IMR-90 (cell line): ENCODE measurements around the gene KLHL29. TPM values are rescaled to one million over a fixed set of nuclear protein-coding genes. Genes with fewer than 3 reads are reported as not detected.

Experiments
- ATAC-seq: fragments of 200-7000 bp; cut with Tn5 transposase; 2 replicates; pipeline ENCODE4 v1.9.1; 2020; ENCODE audit warnings: low read depth, mild to moderate bottlenecking, moderate library complexity
- BruUV-seq: library from RNA; stranded (reverse); fragments of 400-500 nt; replicated peaks from 2 replicates; lab custom pipeline; 2021; lab: Mats Ljungman, UMichigan
- CTCF ChIA-PET: fragments of 300-600 bp; formaldehyde crosslinking; extraction: SDS; loops from one replicate; lab custom pipeline; 2021; ENCODE audit warnings: antibody characterized with exemption; lab: Yijun Ruan, JAX
- POLR2A ChIA-PET: fragments of 300-600 bp; sonication (Branson Sonifier 250); formaldehyde crosslinking; loops from one replicate; lab custom pipeline; 2022; ENCODE audit warnings: antibody characterized with exemption; ENCODE audit not compliant: unreplicated experiment; lab: Charles Lee
- DNase-seq: peaks from one replicate; pipeline ENCODE4 v3.0.0; 2013
- H2AFZ ChIP-seq: replicated peaks from 2 replicates; pipeline ENCODE3; 2013; ENCODE audit warnings: low read length, mild to moderate bottlenecking; ENCODE audit not compliant: poor library complexity
- H2AK5ac ChIP-seq: 2 replicates; pipeline ENCODE4 v1.6.1; 2013; ENCODE audit warnings: low read depth, low read length, inconsistent platforms
- H2AK9ac ChIP-seq: replicated peaks from 2 replicates; pipeline ENCODE3; 2013; ENCODE audit warnings: mild to moderate bottlenecking, low read depth, low read length, moderate library complexity; ENCODE audit not compliant: poor library complexity
- H2BK120ac ChIP-seq: 2 replicates; pipeline ENCODE4 v1.6.1; 2013; ENCODE audit warnings: low read depth, low read length, inconsistent platforms
- H2BK15ac ChIP-seq: 3 replicates; pipeline ENCODE4 v1.6.1; 2013; ENCODE audit warnings: low read depth, low read length, inconsistent platforms
- H2BK20ac ChIP-seq: 2 replicates; pipeline ENCODE4 v1.6.1; 2013; ENCODE audit warnings: low read depth, mild to moderate bottlenecking, inconsistent platforms, low read length, moderate library complexity
- H2BK5ac ChIP-seq: 2 replicates; pipeline ENCODE4 v1.6.1; 2013; ENCODE audit warnings: mild to moderate bottlenecking, low read depth, low read length, inconsistent platforms; ENCODE audit not compliant: poor library complexity, severe bottlenecking
- H3K14ac ChIP-seq: replicated peaks from 2 replicates; pipeline ENCODE4 v1.6.1; 2013; ENCODE audit warnings: low read depth, low read length, inconsistent platforms
- H3K18ac ChIP-seq: 2 replicates; pipeline ENCODE4 v1.6.1; 2013; ENCODE audit warnings: low read depth, low read length, control low read depth
- H3K23ac ChIP-seq: 2 replicates; pipeline ENCODE4 v1.6.1; 2013; ENCODE audit warnings: low read depth, low read length, inconsistent platforms
- H3K27ac ChIP-seq: 2 replicates; pipeline ENCODE4 v1.5.1; 2013; ENCODE audit warnings: mild to moderate bottlenecking, control low read depth, low read length; ENCODE audit not compliant: insufficient read depth
- H3K27me3 ChIP-seq: 2 replicates; pipeline ENCODE4 v1.6.1; 2013; ENCODE audit warnings: low read length; ENCODE audit not compliant: control insufficient read depth, insufficient read depth
- H3K36me3 ChIP-seq: 2 replicates; pipeline ENCODE4 v1.6.1; 2013; ENCODE audit warnings: low read length, mixed read lengths; ENCODE audit not compliant: control insufficient read depth, insufficient read depth
- H3K4ac ChIP-seq: 2 replicates; pipeline ENCODE4 v1.6.1; 2013; ENCODE audit warnings: low read depth, low read length, inconsistent platforms
- H3K4me1 ChIP-seq: 2 replicates; pipeline ENCODE4 v1.6.1; 2013; ENCODE audit warnings: low read length, mixed read lengths; ENCODE audit not compliant: control insufficient read depth, insufficient read depth
- H3K4me2 ChIP-seq: 2 replicates; pipeline ENCODE4 v1.6.1; 2013; ENCODE audit warnings: low read depth, mild to moderate bottlenecking, control low read depth, low read length, moderate library complexity
- H3K4me3 ChIP-seq: 2 replicates; pipeline ENCODE4 v1.5.1; 2013; ENCODE audit warnings: low read depth, mild to moderate bottlenecking, control low read depth, low read length, moderate library complexity; ENCODE audit not compliant: insufficient read depth
- H3K56ac ChIP-seq: 2 replicates; pipeline ENCODE4 v1.6.1; 2013; ENCODE audit warnings: low read length, inconsistent platforms; ENCODE audit not compliant: insufficient read depth; ENCODE audit errors: extremely low read depth
- H3K79me1 ChIP-seq, 2 experiments: 2 replicates each; pipeline ENCODE4 v1.6.1; 2013; ENCODE audit warnings: low read length in 2 of 2, inconsistent platforms in 1 of 2, low read depth in 1 of 2
- H3K9ac ChIP-seq: 2 replicates; pipeline ENCODE4 v1.6.1; 2013; ENCODE audit warnings: low read depth, low read length, control low read depth
- H3K9me1 ChIP-seq: 2 replicates; pipeline ENCODE4 v1.6.1; 2013; ENCODE audit warnings: low read length, inconsistent platforms; ENCODE audit not compliant: insufficient read depth
- H3K9me3 ChIP-seq: 2 replicates; pipeline ENCODE4 v1.6.1; 2013; ENCODE audit warnings: low read length; ENCODE audit not compliant: control insufficient read depth, insufficient read depth
- H4K20me1 ChIP-seq: 2 replicates; pipeline ENCODE4 v1.6.1; 2013; ENCODE audit warnings: low read length, inconsistent platforms; ENCODE audit not compliant: insufficient read depth
- H4K5ac ChIP-seq: 2 replicates; pipeline ENCODE4 v1.6.1; 2013; ENCODE audit warnings: mild to moderate bottlenecking, low read depth, low read length, control low read depth
- H4K8ac ChIP-seq, 2 experiments: 2 replicates each; pipeline ENCODE4 v1.6.1; 2013; ENCODE audit warnings: low read depth in 2 of 2, low read length in 2 of 2, control low read depth in 1 of 2, inconsistent platforms in 1 of 2
- H4K91ac ChIP-seq: 2 replicates; pipeline ENCODE4 v1.6.1; 2013; ENCODE audit warnings: low read depth, low read length, inconsistent platforms; ENCODE audit not compliant: insufficient read depth
- BHLHE40 ChIP-seq: fragments of 150-350 bp; IDR thresholded peaks from 2 replicates; pipeline ENCODE4 v1.6.1; 2016; ENCODE audit warnings: mild to moderate bottlenecking, low read depth, low read length
- CEBPB ChIP-seq: IDR thresholded peaks from 2 replicates; pipeline ENCODE4 v1.6.1; 2012; ENCODE audit warnings: low read depth, low read length, improper control_type of control experiment
- CHD1 ChIP-seq: IDR thresholded peaks from 2 replicates; pipeline ENCODE4 v1.6.1; 2012; ENCODE audit warnings: low read depth, low read length, improper control_type of control experiment
- FOS ChIP-seq: fragments of 150-350 bp; IDR thresholded peaks from 2 replicates; pipeline ENCODE4 v1.6.1; 2016; ENCODE audit warnings: low read depth, low read length
- MAFK ChIP-seq: IDR thresholded peaks from 2 replicates; pipeline ENCODE4 v1.6.1; 2012; ENCODE audit warnings: low read depth, low read length, improper control_type of control experiment
- MAZ ChIP-seq: IDR thresholded peaks from 2 replicates; pipeline ENCODE4 v1.6.1; 2012; ENCODE audit warnings: low read depth, mild to moderate bottlenecking, low read length, improper control_type of control experiment, moderate library complexity, borderline replicate concordance
- MXI1 ChIP-seq: IDR thresholded peaks from 2 replicates; pipeline ENCODE4 v1.6.1; 2012; ENCODE audit warnings: low read depth, mild to moderate bottlenecking, low read length, moderate library complexity, borderline replicate concordance
- NFE2L2 ChIP-seq: fragments of 150-350 bp; IDR thresholded peaks from 2 replicates; pipeline ENCODE4 v1.6.1; 2016; ENCODE audit warnings: low read depth, mild to moderate bottlenecking, low read length
- POLR2A ChIP-seq: IDR thresholded peaks from 2 replicates; pipeline ENCODE4 v1.6.1; 2012; ENCODE audit warnings: mild to moderate bottlenecking, low read depth, low read length
- RAD21 ChIP-seq: IDR thresholded peaks from 2 replicates; pipeline ENCODE4 v1.6.1; 2012; ENCODE audit warnings: low read length, improper control_type of control experiment
- RCOR1 ChIP-seq: IDR thresholded peaks from 2 replicates; pipeline ENCODE4 v1.6.1; 2012; ENCODE audit warnings: mild to moderate bottlenecking, low read length, improper control_type of control experiment; ENCODE audit not compliant: insufficient replicate concordance
- RFX5 ChIP-seq: IDR thresholded peaks from 2 replicates; pipeline ENCODE4 v1.8.0; 2012; ENCODE audit warnings: low read depth, mild to moderate bottlenecking, low read length, moderate library complexity
- WGBS, 2 experiments: methylation state at CpG; one replicate each; pipeline versions ENCODE4 v1.1.5 to v1.1.7; 2013; ENCODE audit warnings: missing lambda C conversion rate in 2 of 2; ENCODE audit not compliant: insufficient read length in 1 of 2; ENCODE audit errors: extremely low coverage in 2 of 2; 5-methylcytosine and 5-hydroxymethylcytosine counted together
- dilution Hi-C: fragments of 300-500 bp; cut with HindIII; formaldehyde crosslinking; loops from one replicate; pipeline ENCODE4 v1.14.3; 2018; ENCODE audit warnings: low sequenced_read_pairs; ENCODE audit not compliant: unreplicated experiment
- in situ Hi-C: fragments of 300-500 bp; cut with MboI; formaldehyde crosslinking; loops from 3 replicates; pipeline ENCODE4 v1.14.3; 2019; ENCODE audit warnings: low sequenced_read_pairs, inconsistent platforms, mixed read lengths
- intact Hi-C: fragments of 100-400 bp; cut with micrococcal nuclease; formaldehyde crosslinking; loops from 2 replicates; pipeline ENCODE4 v1.10.0; 2022
- polyA plus RNA-seq, 3 experiments: library from polyadenylated mRNA; depleted of rRNA; stranded (reverse); fragments of >200 nt; gene quantifications; 2 replicates each; pipeline ENCODE4 v1.2.3, GENCODE V29; 2012; ENCODE audit warnings: low replicate concordance in 1 of 3
- total RNA-seq: library from RNA; depleted of rRNA; stranded (reverse); fragments of >200 nt; gene quantifications from 2 replicates; pipeline ENCODE4 v1.2.3, GENCODE V29; 2012
- TF ChIP-seq, protein P1 (sequence below): conservative IDR thresholded peaks from 2 replicates; pipeline ENCODE4 v1.5.1; 2012; ENCODE audit warnings: mild to moderate bottlenecking, low read depth, low read length, improper control_type of control experiment
- TF ChIP-seq, protein P2 (sequence below): fragments of 150-350 bp; IDR thresholded peaks from 2 replicates; pipeline ENCODE4 v1.6.1; 2016; ENCODE audit warnings: low read depth, mild to moderate bottlenecking, low read length, moderate library complexity, borderline replicate concordance
- TF ChIP-seq, protein P3 (sequence below): fragments of 150-350 bp; IDR thresholded peaks from 2 replicates; pipeline ENCODE4 v1.6.1; 2017; ENCODE audit warnings: mild to moderate bottlenecking, antibody characterized with exemption, low read length, low read depth

KLHL29 gene
- total and polyA plus RNA-seq, 2 of the 4 experiments (the other 2 are of a cell fraction): 2.0 to 8.0 TPM

DNA sequence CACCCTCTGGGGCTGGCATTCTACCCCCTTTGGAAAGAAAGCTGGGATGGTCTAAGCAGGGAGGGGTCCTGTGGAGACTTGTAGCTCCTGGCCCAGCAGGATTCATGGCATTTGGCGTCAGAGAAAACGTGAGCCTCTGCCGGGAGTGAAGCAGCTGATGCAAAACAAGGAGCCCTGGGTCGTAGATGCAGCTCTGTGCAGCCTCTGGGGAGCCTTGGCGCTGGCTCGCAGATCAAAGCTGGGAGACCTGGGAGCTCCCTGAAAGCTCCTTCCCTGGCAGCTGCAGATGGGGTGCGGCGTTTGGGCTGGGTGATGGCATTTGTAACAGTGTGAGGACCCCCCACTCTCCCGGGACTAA lies 148.3 kb downstream of the KLHL29 start:
- no peak overlapping the region for H2BK20ac ChIP-seq
- H3K4me3 ChIP-seq: no peak overlapping the region
- H4K91ac ChIP-seq: no peak overlapping the region
- H2BK120ac ChIP-seq: no peak overlapping the region
- ATAC-seq (no peak), DNase-seq (no peak)
- H4K8ac ChIP-seq: no peak overlapping the region
- H3K23ac ChIP-seq: no peak overlapping the region
- H2AK9ac ChIP-seq: no peak overlapping the region
- WGBS, 2 experiments: 92% methylated on average over 2 of the region's 9 CpGs; no CpG with 5 or more reads in 1 of the 2 experiments
- no peaks in the 10 kb centered on the region for H3K27me3 ChIP-seq
- H3K9me1 ChIP-seq: peaks cover 4% of the 10 kb centered on the region; the same call in 1 of the 2 replicates
- in situ Hi-C loops: no loop called here
- no peak overlapping the region for H3K27ac ChIP-seq
- no peak overlapping the region for H3K9ac ChIP-seq
- no peaks in the 10 kb centered on the region for H3K36me3 ChIP-seq
- no peak overlapping the region for H3K56ac ChIP-seq
- TF ChIP-seq RFX5 (no peak), BHLHE40 (no peak), POLR2A (no peak), MAFK (no peak), FOS (no peak), CEBPB (no peak), MXI1 (no peak), RAD21 (no peak), RCOR1 (no peak), MAZ (no peak), CHD1 (no peak), NFE2L2 (no peak)
- TF ChIP-seq, protein P1, sequence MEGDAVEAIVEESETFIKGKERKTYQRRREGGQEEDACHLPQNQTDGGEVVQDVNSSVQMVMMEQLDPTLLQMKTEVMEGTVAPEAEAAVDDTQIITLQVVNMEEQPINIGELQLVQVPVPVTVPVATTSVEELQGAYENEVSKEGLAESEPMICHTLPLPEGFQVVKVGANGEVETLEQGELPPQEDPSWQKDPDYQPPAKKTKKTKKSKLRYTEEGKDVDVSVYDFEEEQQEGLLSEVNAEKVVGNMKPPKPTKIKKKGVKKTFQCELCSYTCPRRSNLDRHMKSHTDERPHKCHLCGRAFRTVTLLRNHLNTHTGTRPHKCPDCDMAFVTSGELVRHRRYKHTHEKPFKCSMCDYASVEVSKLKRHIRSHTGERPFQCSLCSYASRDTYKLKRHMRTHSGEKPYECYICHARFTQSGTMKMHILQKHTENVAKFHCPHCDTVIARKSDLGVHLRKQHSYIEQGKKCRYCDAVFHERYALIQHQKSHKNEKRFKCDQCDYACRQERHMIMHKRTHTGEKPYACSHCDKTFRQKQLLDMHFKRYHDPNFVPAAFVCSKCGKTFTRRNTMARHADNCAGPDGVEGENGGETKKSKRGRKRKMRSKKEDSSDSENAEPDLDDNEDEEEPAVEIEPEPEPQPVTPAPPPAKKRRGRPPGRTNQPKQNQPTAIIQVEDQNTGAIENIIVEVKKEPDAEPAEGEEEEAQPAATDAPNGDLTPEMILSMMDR: no peak
- TF ChIP-seq, protein P2, sequence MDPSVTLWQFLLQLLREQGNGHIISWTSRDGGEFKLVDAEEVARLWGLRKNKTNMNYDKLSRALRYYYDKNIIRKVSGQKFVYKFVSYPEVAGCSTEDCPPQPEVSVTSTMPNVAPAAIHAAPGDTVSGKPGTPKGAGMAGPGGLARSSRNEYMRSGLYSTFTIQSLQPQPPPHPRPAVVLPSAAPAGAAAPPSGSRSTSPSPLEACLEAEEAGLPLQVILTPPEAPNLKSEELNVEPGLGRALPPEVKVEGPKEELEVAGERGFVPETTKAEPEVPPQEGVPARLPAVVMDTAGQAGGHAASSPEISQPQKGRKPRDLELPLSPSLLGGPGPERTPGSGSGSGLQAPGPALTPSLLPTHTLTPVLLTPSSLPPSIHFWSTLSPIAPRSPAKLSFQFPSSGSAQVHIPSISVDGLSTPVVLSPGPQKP: no peak
- TF ChIP-seq, protein P3, sequence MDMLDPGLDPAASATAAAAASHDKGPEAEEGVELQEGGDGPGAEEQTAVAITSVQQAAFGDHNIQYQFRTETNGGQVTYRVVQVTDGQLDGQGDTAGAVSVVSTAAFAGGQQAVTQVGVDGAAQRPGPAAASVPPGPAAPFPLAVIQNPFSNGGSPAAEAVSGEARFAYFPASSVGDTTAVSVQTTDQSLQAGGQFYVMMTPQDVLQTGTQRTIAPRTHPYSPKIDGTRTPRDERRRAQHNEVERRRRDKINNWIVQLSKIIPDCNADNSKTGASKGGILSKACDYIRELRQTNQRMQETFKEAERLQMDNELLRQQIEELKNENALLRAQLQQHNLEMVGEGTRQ: no peak
- dilution Hi-C loops: no loop called here
- POLR2A ChIA-PET: no interaction called here
- H2BK5ac ChIP-seq: no peak overlapping the region
- CTCF ChIA-PET: interaction anchor here (0.6 kb wide), 1 partner anchor 36 kb away, joined by 3 read pairs; no protein-coding TSS in a partner anchor
- no peak overlapping the region for H4K5ac ChIP-seq
- no peak overlapping the region for H3K4me2 ChIP-seq
- H4K20me1 ChIP-seq: peaks cover 9% of the 10 kb centered on the region
- no peaks in the 10 kb centered on the region for H3K9me3 ChIP-seq
- H3K4me1 ChIP-seq: peaks cover 11% of the 10 kb centered on the region
- BruUV-seq: no TSS peak
- H2BK15ac ChIP-seq: no peak overlapping the region
- no peak overlapping the region for H2AK5ac ChIP-seq
- H3K4ac ChIP-seq: no peak overlapping the region
- H3K18ac ChIP-seq: no peak overlapping the region
- no peak overlapping the region for H3K14ac ChIP-seq
- no peaks in the 10 kb centered on the region for H3K79me1 ChIP-seq
- intact Hi-C loops: no loop called here
- H2AFZ ChIP-seq: no peak overlapping the region
